Measurements from ENCODE around the gene DAZL. TPM values are rescaled to one million over a fixed set of nuclear protein-coding genes. Genes with fewer than 3 reads are reported as not detected.

DAZL gene
- total RNA-seq, 2 experiments from 2014 or later, result not detected

DNA sequence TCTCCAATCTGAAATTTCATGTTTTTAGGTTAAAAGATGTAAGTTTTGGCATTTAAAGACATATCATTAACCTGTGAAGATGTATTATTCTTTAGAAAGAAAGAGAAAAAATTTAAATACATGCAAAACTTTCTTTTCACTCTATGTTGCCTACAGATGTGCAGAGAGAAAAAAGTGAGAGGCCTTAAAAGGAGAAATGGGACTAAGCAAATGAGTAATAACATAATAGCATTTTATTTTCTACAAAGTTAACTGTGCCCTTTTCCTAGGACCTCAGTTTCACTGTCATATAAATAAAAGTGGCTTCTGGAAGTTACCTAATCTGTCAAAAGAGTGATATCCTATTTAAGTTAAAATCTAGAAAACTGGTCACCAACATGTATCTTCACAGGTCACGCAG, 16.1 kb downstream of the DAZL start:
- no peak overlapping the region for H3K27ac Mint-ChIP-seq
- peaks cover 6% of the 10 kb centered on the region for H3K27me3 Mint-ChIP-seq (ENCODE audit: low read depth)
- ChIA-PET CTCF (no interaction called here), POLR2A (interaction anchor here (0.7 kb wide), 1 partner anchor 52 kb away, joined by 5 read pairs; no protein-coding TSS in a partner anchor)
- H3K36me3 Mint-ChIP-seq (ENCODE audit: low read depth), result no peaks in the 10 kb centered on the region
- no peak overlapping the region for H3K4me3 Mint-ChIP-seq
- peaks cover 6% of the 10 kb centered on the region for H3K4me1 Mint-ChIP-seq (ENCODE audit: low read depth)
- ATAC-seq (no peak), DNase-seq (no peak)
- H3K9me3 Mint-ChIP-seq (ENCODE audit: insufficient read depth), result no peaks in the 10 kb centered on the region

- H3K4me1 Mint-ChIP-seq (ENCODE audit: low read depth), result peaks cover 6% of the 10 kb centered on the region
- POLR2A ChIA-PET, result no interaction called here
Observed at GRCh38 chr3:16587681-16588060, 17.6 kb downstream of the DAZL start.

DNA sequence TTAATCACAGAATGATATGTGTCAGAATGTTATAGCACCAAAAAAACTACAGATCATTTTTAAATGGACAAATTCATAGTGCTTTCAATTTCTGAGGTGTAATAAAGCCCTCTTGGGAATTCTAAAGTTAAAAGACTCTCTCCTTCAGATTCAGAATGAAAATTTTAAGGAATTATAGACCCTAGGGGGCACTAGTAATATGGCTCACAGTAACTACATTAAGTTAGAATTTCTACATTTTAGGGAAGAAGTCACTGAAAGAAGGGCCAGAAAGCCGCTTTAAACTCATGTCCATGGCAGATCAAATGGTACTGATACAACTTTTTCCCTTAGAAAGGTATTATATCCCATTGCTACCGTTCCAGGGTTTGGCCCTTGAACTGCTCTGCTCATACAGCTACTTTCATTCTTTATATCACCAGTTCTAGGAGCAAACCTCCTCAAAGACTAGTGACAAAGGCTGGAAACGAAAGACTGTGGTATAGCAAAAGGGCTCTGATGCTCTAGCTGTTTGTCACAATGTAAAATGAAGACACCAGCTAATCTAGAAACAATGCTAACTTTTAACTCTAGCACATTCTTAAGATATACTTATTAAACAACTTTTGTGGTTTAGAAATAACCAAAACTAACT, 18.1 kb downstream of the DAZL start:
- POLR2A ChIA-PET, result no interaction called here
- H3K4me3 Mint-ChIP-seq, result no peak overlapping the region
- peaks cover 6% of the 10 kb centered on the region for H3K4me1 Mint-ChIP-seq (ENCODE audit: low read depth)
- H3K9me3 Mint-ChIP-seq (ENCODE audit: insufficient read depth), result no peaks in the 10 kb centered on the region
- H3K36me3 Mint-ChIP-seq (ENCODE audit: low read depth), result no peaks in the 10 kb centered on the region
- CTCF ChIA-PET, result interaction anchor here (0.8 to 1.4 kb wide), 2 partner anchors 10 to 27 kb away, joined by 3 to 4 read pairs; no protein-coding TSS in a partner anchor
- no peak overlapping the region for H3K27ac Mint-ChIP-seq
- H3K27me3 Mint-ChIP-seq (ENCODE audit: low read depth), result peaks cover 5% of the 10 kb centered on the region
- ATAC-seq (no peak), DNase-seq (no peak)

More at GRCh38 chr3:16587681-16588060, 17.6 kb downstream of the DAZL start:
- no peaks in the 10 kb centered on the region for H3K36me3 Mint-ChIP-seq (ENCODE audit: low read depth)
- H3K27me3 Mint-ChIP-seq (ENCODE audit: low read depth), result peaks cover 5% of the 10 kb centered on the region
- CTCF ChIA-PET, result interaction anchor here (1.4 kb wide), 1 partner anchor 27 kb away, joined by 4 read pairs; no protein-coding TSS in a partner anchor
- no peak overlapping the region for H3K4me3 Mint-ChIP-seq
- H3K27ac Mint-ChIP-seq, result no peak overlapping the region
- H3K9me3 Mint-ChIP-seq (ENCODE audit: insufficient read depth), result no peaks in the 10 kb centered on the region
- DNase-seq (no peak), ATAC-seq (no peak)

DNA sequence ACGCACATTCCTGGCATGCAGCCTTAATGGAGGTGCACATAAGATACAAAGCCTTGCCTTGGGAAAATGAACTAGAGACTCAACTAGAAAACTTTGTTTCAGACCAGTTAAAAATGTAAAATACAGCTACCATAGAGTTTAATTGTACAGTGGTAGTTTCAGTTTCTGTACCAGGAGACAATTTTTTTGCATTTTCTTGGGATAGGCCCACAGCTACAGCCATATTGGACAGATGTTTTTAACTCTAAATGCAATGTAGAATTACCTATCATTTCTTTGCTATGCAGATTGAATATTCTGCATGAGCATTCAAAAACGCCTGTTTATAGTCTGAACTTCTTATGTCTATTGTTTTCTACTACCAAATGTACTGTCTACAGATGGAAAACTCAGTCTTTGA, 20.3 kb downstream of the DAZL start:
- Mint-ChIP-seq H3K4me3 (no peak overlapping the region), H3K4me1 (ENCODE audit: low read depth) (peaks cover 4% of the 10 kb centered on the region), H3K27ac (no peak overlapping the region), H3K27me3 (ENCODE audit: low read depth) (peaks cover 6% of the 10 kb centered on the region), H3K9me3 (ENCODE audit: insufficient read depth) (no peaks in the 10 kb centered on the region), H3K36me3 (ENCODE audit: low read depth) (no peaks in the 10 kb centered on the region)
- ATAC-seq, result no peak
- no peak for DNase-seq
- CTCF ChIA-PET, result no interaction called here
- POLR2A ChIA-PET, result no interaction called here

DNA sequence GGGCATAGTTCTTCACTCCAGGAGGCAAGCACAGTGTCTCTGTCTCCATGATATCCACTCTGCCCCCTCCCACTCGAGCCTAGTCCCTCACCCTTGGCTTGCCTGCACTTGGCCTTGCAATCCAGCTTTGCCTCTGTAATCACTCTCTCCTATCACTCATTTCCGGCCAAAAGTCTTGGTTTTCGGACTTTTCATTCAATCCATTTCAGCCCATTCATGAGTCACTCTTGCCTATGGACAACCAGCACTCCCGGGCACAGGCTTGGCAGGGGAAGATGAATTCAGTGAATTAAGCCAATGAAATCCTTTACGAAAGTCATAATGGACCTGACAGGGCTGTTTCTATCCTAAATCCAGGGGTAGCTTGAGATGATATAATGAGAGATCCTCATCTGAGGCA, 21.7 kb downstream of the DAZL start:
- H3K4me3 Mint-ChIP-seq, result no peak overlapping the region
- H3K27me3 Mint-ChIP-seq (ENCODE audit: low read depth), result peaks cover 13% of the 10 kb centered on the region
- DNase-seq, result no peak
- no peak for ATAC-seq
- ChIA-PET POLR2A (no interaction called here), CTCF (no interaction called here)
- H3K36me3 Mint-ChIP-seq (ENCODE audit: low read depth), result no peaks in the 10 kb centered on the region
- H3K27ac Mint-ChIP-seq, result no peak overlapping the region
- H3K9me3 Mint-ChIP-seq (ENCODE audit: insufficient read depth), result no peaks in the 10 kb centered on the region
- no peaks in the 10 kb centered on the region for H3K4me1 Mint-ChIP-seq (ENCODE audit: low read depth)

DNA sequence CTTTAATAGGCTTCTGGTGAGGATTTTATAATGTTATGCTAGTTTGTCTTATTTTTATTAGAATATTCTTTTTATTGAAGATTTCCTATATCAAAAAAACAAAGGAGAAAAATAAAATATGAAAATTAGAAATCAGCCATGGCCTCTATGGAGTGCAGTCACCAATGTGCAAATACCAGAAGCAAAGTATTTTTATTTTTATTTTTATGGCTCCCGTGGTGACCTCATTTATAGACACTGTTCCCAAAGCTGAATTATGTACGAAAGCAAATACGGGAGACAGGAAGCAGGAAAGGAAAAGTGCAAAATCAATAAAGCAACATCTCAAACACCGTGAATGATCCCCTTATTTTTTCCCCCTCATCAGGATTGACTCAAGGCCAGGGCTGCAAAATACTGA, 35.1 kb downstream of the DAZL start:
- Mint-ChIP-seq H3K4me1 (ENCODE audit: low read depth) (no peaks in the 10 kb centered on the region), H3K4me3 (no peak overlapping the region), H3K9me3 (ENCODE audit: insufficient read depth) (no peaks in the 10 kb centered on the region), H3K36me3 (ENCODE audit: low read depth) (no peaks in the 10 kb centered on the region), H3K27me3 (ENCODE audit: low read depth) (peaks cover 13% of the 10 kb centered on the region), H3K27ac (no peak overlapping the region)
- POLR2A ChIA-PET, result no interaction called here
- DNase-seq (no peak), ATAC-seq (no peak)
- CTCF ChIA-PET, result no interaction called here

DNA sequence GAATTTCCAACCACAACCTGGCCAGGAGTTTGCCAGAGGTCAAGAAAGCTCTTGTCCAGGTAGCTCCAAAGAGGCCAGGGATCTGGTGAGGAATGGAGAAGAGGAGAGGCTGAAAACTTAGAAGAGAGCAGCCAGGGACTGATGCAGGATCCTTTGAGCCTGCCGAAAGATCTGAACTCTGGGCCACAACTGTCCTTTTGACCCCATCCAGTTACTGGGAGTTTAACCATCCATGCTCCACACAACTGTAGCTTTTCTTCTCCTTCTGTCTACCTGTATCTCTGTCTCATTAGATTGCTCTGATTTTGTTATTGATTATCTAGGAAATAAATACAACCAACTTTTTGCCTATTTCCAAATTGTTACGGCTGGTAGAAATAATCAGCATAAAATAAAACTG, 36.7 kb downstream of the DAZL start:
- H3K4me1 Mint-ChIP-seq (ENCODE audit: low read depth), result no peaks in the 10 kb centered on the region
- ATAC-seq (no peak), DNase-seq (no peak)
- H3K27ac Mint-ChIP-seq, result no peak overlapping the region
- no peaks in the 10 kb centered on the region for H3K36me3 Mint-ChIP-seq (ENCODE audit: low read depth)
- H3K27me3 Mint-ChIP-seq (ENCODE audit: low read depth), result peaks cover 13% of the 10 kb centered on the region
- ChIA-PET CTCF (interaction anchor here (1.2 kb wide), 1 partner anchor 86 kb away, joined by 3 read pairs; no protein-coding TSS in a partner anchor), POLR2A (interaction anchor here (0.6 kb wide), 1 partner anchor 10 kb away, joined by 4 read pairs; no protein-coding TSS in a partner anchor)
- no peaks in the 10 kb centered on the region for H3K9me3 Mint-ChIP-seq (ENCODE audit: insufficient read depth)
- no peak overlapping the region for H3K4me3 Mint-ChIP-seq

DNA sequence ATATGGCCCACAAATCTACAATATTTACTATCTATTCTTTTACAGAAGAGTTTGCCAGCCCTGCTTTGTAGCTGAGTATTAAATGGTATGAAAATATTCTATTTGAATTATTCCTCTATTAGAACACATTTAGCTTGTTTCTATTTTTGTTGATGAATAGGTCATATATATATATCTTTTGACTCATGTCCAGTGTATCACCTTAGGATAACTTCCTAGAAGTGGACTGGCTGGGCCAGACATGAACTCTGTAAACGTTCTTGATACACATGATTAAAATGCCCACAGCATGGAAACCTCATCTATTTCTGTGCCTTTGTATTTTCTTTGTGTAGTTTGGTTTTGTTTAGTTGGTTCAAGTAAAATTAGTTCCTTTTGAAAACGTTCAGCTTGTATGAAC, 37.1 kb downstream of the DAZL start:
- Mint-ChIP-seq H3K4me1 (ENCODE audit: low read depth) (no peaks in the 10 kb centered on the region), H3K36me3 (ENCODE audit: low read depth) (no peaks in the 10 kb centered on the region), H3K27ac (no peak overlapping the region), H3K27me3 (ENCODE audit: low read depth) (peaks cover 12% of the 10 kb centered on the region), H3K4me3 (no peak overlapping the region), H3K9me3 (ENCODE audit: insufficient read depth) (no peaks in the 10 kb centered on the region)
- DNase-seq (no peak), ATAC-seq (no peak)
- ChIA-PET POLR2A (no interaction called here), CTCF (interaction anchor here (1.2 kb wide), 1 partner anchor 86 kb away, joined by 3 read pairs; no protein-coding TSS in a partner anchor)

DNA sequence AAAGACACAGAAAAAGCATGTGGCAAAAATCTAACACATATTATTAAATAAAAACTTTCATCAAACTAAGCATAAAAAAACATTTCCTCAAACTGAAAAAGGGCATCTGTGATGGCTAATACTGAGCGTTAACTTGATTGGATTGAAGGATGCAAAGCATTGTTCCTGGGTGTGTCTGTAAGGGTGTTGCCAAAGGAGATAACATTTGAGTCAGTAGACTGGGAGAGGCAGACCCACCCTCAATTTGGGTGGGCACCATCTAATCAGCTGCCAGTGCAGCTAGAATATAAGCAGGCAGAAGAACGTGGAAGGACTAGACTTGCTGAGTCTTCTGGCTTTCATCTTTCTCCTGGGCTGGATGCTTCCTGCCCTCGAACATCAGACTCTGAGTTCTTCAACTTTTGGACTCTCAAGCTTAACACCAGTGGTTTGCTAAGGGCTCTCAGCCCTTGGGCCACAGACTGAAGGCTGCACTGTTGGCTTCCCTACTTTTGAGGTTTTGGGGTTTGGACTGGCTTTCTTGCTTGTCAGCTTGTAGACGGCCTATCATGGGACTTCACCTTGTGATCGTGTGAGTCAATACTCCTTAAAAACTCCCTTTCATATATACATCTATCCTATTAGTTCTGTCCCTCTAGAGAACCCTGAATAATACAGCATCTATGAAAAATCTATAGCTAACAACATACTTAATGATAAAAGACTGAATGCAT, 45.4 kb downstream of the DAZL start:
- ChIA-PET CTCF (interaction anchor here (1.2 kb wide), 1 partner anchor 27 kb away, joined by 4 read pairs; no protein-coding TSS in a partner anchor), POLR2A (no interaction called here)
- H3K27me3 Mint-ChIP-seq (ENCODE audit: low read depth), result peaks cover 11% of the 10 kb centered on the region
- H3K9me3 Mint-ChIP-seq (ENCODE audit: insufficient read depth), result no peaks in the 10 kb centered on the region
- DNase-seq (no peak), ATAC-seq (no peak)
- no peaks in the 10 kb centered on the region for H3K4me1 Mint-ChIP-seq (ENCODE audit: low read depth)
- no peak overlapping the region for H3K27ac Mint-ChIP-seq
- no peak overlapping the region for H3K4me3 Mint-ChIP-seq
- H3K36me3 Mint-ChIP-seq (ENCODE audit: low read depth), result no peaks in the 10 kb centered on the region

DNA sequence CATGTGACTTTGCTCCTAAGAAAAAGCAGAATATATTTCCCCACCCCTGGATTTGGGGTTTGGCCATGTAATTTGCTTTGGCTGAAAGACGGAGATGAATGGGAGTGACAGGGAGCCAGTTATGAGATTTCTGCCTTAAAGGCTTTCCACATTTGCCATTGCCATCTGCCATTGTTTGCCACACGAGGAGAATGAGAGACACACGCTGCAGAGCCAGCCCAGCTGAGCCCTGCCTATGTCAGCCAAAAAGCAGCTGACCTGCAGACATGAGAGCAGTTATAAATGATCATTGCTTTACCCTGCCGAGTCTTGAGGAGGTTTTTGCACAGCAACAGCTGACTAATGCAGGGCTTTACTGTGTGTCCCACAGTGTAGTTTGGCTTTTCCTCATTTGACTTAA, 51.1 kb downstream of the DAZL start:
- POLR2A ChIA-PET, result no interaction called here
- Mint-ChIP-seq H3K4me3 (no peak overlapping the region), H3K36me3 (ENCODE audit: low read depth) (no peaks in the 10 kb centered on the region), H3K27me3 (ENCODE audit: low read depth) (peaks cover 13% of the 10 kb centered on the region), H3K27ac (no peak overlapping the region), H3K4me1 (ENCODE audit: low read depth) (peaks cover 11% of the 10 kb centered on the region), H3K9me3 (ENCODE audit: insufficient read depth) (no peaks in the 10 kb centered on the region)
- CTCF ChIA-PET, result interaction anchor here (0.9 to 2.0 kb wide), 5 partner anchors 235 to 287 kb away, joined by 3 to 9 read pairs (median 4); no protein-coding TSS in a partner anchor
- DNase-seq, result no peak
- no peak for ATAC-seq

GRCh38 chr3:16552757-16553156, 52.5 kb downstream of the DAZL start:
- peaks cover 4% of the 10 kb centered on the region for H3K9me3 Mint-ChIP-seq (ENCODE audit: insufficient read depth)
- peaks cover 15% of the 10 kb centered on the region for H3K4me1 Mint-ChIP-seq (ENCODE audit: low read depth)
- ChIA-PET POLR2A (no interaction called here), CTCF (interaction anchor here (0.9 to 3.2 kb wide), 4 partner anchors 196 to 282 kb away, joined by 3 to 27 read pairs (median 6); no protein-coding TSS in a partner anchor)
- H3K36me3 Mint-ChIP-seq (ENCODE audit: low read depth), result no peaks in the 10 kb centered on the region
- H3K27ac Mint-ChIP-seq, result no peak overlapping the region
- DNase-seq (no peak), ATAC-seq (no peak)
- H3K27me3 Mint-ChIP-seq (ENCODE audit: low read depth), result peaks cover 13% of the 10 kb centered on the region
- H3K4me3 Mint-ChIP-seq, result no peak overlapping the region

GRCh38 chr3:16551342-16551976, 53.8 kb downstream of the DAZL start:
- CTCF ChIA-PET, result interaction anchor here (0.7 to 3.2 kb wide), 12 partner anchors 69 to 502 kb away, joined by 3 to 27 read pairs (median 5); no protein-coding TSS in a partner anchor
- ATAC-seq, result no peak
- peaks cover 21% of the 10 kb centered on the region for H3K4me1 Mint-ChIP-seq (ENCODE audit: low read depth)
- H3K27ac Mint-ChIP-seq, result peak overlapping the region; percentile 90
- H3K27me3 Mint-ChIP-seq (ENCODE audit: low read depth), result peaks cover 11% of the 10 kb centered on the region
- POLR2A ChIA-PET, result no interaction called here
- H3K4me3 Mint-ChIP-seq, result no peak overlapping the region
- H3K36me3 Mint-ChIP-seq (ENCODE audit: low read depth), result no peaks in the 10 kb centered on the region
- H3K9me3 Mint-ChIP-seq (ENCODE audit: insufficient read depth), result peaks cover 4% of the 10 kb centered on the region
- DNase-seq, result no peak
